Right atrium auricular region (tissue), 2 donors: ENCODE results near the gene UGT3A1. TPM values are rescaled to one million over a fixed set of nuclear protein-coding genes. Genes with fewer than 3 reads are reported as not detected.

Experiments used
- DNase-seq: peaks from one replicate; pipeline ENCODE4 v3.0.0-alpha.2; 2019; ENCODE audit warnings: low spot score
- H3K27ac ChIP-seq, 2 donors: fragments of 200-600 bp; sonication (generic); 1 replicate in 1 of 2; 2 replicates in 1 of 2; pipeline ENCODE4 v1.5.1; 2016 to 2019
- H3K27me3 ChIP-seq, 2 donors: fragments of 200-600 bp; sonication (generic); one replicate each; pipeline versions ENCODE4 v1.5.1 to v1.6.0; 2017 to 2019
- H3K36me3 ChIP-seq: fragments of 200-600 bp; sonication (generic); one replicate; pipeline ENCODE4 v1.5.1; 2016
- H3K4me1 ChIP-seq, 2 donors: fragments of 200-600 bp; sonication (generic); one replicate each; pipeline versions ENCODE4 v1.5.1 to v1.6.0; 2017 to 2019
- H3K4me3 ChIP-seq, 2 donors: fragments of 200-600 bp; sonication (generic); 1 replicate in 1 of 2; 2 replicates in 1 of 2; pipeline ENCODE4 v1.5.1; 2017 to 2019; ENCODE audit warnings: mild to moderate bottlenecking in 1 of 2, moderate library complexity in 1 of 2
- H3K9me3 ChIP-seq, 2 donors: fragments of 200-600 bp; sonication (generic); one replicate each; pipeline ENCODE4 v1.5.1; 2019
- total RNA-seq, 2 donors: library from RNA; depleted of rRNA; stranded (reverse); fragments of >200 nt; gene quantifications; one replicate each; pipeline ENCODE4 v1.1.0, GENCODE V29; 2016
- TF ChIP-seq, protein P1 (sequence below), 2 donors: fragments of 200-600 bp; sonication (generic); IDR thresholded peaks; one replicate each; pipeline ENCODE4 v1.5.1; 2019; ENCODE audit warnings: antibody characterized with exemption in 2 of 2

The UGT3A1 gene
- total RNA-seq, 2 donors from 2014 or later = not detected

DNA sequence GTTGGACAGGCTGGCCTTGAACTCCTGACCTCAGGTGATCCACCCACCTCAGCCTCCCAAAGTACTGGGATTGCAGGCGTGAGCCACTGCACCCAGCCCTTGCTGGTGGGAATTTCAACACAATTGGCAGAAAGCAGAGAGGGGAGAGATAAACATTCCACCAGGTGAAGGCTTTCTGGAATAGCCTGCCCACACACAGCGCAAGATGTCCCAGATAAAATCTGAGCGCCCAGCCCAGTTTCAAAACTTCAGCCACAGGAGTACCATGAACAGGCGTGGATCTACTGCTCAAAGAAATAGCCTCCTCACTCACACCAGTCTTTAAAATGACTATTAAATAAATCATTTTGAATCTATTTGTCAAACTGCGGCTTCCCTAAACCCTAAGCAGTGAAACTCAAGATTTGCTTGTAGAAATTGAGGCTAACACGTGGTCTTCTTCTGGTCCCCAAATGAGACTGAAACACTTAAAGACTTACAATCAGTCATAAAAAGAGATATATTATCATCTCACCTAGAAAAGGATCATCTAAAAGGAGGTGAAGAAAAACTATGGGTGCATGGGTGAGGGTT, 87.5 kb downstream of the UGT3A1 start:
- no peaks in the 10 kb centered on the region for H3K4me1 ChIP-seq
- TF ChIP-seq, protein P1, sequence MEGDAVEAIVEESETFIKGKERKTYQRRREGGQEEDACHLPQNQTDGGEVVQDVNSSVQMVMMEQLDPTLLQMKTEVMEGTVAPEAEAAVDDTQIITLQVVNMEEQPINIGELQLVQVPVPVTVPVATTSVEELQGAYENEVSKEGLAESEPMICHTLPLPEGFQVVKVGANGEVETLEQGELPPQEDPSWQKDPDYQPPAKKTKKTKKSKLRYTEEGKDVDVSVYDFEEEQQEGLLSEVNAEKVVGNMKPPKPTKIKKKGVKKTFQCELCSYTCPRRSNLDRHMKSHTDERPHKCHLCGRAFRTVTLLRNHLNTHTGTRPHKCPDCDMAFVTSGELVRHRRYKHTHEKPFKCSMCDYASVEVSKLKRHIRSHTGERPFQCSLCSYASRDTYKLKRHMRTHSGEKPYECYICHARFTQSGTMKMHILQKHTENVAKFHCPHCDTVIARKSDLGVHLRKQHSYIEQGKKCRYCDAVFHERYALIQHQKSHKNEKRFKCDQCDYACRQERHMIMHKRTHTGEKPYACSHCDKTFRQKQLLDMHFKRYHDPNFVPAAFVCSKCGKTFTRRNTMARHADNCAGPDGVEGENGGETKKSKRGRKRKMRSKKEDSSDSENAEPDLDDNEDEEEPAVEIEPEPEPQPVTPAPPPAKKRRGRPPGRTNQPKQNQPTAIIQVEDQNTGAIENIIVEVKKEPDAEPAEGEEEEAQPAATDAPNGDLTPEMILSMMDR (IDR thresholded peaks at IDR 0.05) = no peak
- H3K9me3 ChIP-seq = no peaks in the 10 kb centered on the region
- no peak overlapping the region for H3K27ac ChIP-seq
- no peaks in the 10 kb centered on the region for H3K36me3 ChIP-seq
- no peak overlapping the region for H3K4me3 ChIP-seq
- no peak for DNase-seq
- no peaks in the 10 kb centered on the region for H3K27me3 ChIP-seq

- H3K27me3 ChIP-seq = no peaks in the 10 kb centered on the region
- H3K27ac ChIP-seq = no peak overlapping the region
- DNase-seq = no peak
- H3K9me3 ChIP-seq = no peaks in the 10 kb centered on the region
- no peaks in the 10 kb centered on the region for H3K36me3 ChIP-seq
- H3K4me1 ChIP-seq = no peaks in the 10 kb centered on the region
- TF ChIP-seq, protein P1 (IDR thresholded peaks at IDR 0.05) = no peak
- no peak overlapping the region for H3K4me3 ChIP-seq
These were observed 89.0 kb downstream of the UGT3A1 start for GRCh38 chr5:35902046-35902672.

Other genes starting within 250 kb of the UGT3A1 start
- 1 to 10 TPM; 3.1 to 3.2 TPM for gene IL7R, start 134.5 kb downstream of the UGT3A1 start, total RNA-seq
- not detected for gene CAPSL, start 52.8 kb downstream of the UGT3A1 start, total RNA-seq
- gene UGT3A2, start 75.5 kb upstream of the UGT3A1 start, total RNA-seq = under 1 TPM in 1 of 2 donors, not detected in 1; 0.24 TPM
- 10 to 100 TPM; 10.5 to 19.9 TPM for gene LMBRD2, start 160.5 kb upstream of the UGT3A1 start, total RNA-seq
- gene SKP2, start 160.7 kb upstream of the UGT3A1 start, total RNA-seq = 1 to 10 TPM; 3.7 to 5.0 TPM